HepG2 (cell line): ENCODE results near the gene RILPL1. TPM values are rescaled to one million over a fixed set of nuclear protein-coding genes. Genes with fewer than 3 reads are reported as not detected.

ENCODE experiments used
- ATAC-seq: fragments of 200-7000 bp; cut with Tn5 transposase; 3 replicates; pipeline ENCODE4 v1.9.1; 2020; ENCODE audit warnings: mild to moderate bottlenecking, moderate library complexity
- BruUV-seq: library from RNA; stranded (reverse); fragments of 400-500 nt; replicated peaks from 2 replicates; lab custom pipeline; 2021; lab: Mats Ljungman, UMichigan
- CTCF ChIA-PET: fragments of 300-600 bp; formaldehyde crosslinking; extraction: SDS; loops from one replicate; lab custom pipeline; 2021; ENCODE audit warnings: low total read pairs, inconsistent platforms, low intra/inter-chr PET ratio; lab: Yijun Ruan, JAX
- POLR2A ChIA-PET: fragments of 350-600 bp; sonication (Branson Sonifier 250); formaldehyde crosslinking; loops from one replicate; lab custom pipeline; 2020; ENCODE audit warnings: antibody characterized with exemption, inconsistent platforms; lab: Yijun Ruan, JAX
- DNase-seq: peaks from one replicate; pipeline ENCODE4 v3.0.0-alpha.2; 2015; ENCODE audit warnings: low spot score
- FAIRE-seq: peaks from 3 replicates; lab custom pipeline; 2011; peaks lifted over from hg19 to GRCh38; lab: Jason Lieb, UNC
- H2AFZ ChIP-seq: one replicate; pipeline ENCODE4 v1.6.1; 2011; ENCODE audit warnings: low read length, inconsistent platforms
- H3K27ac ChIP-seq: fragments of 300-600 bp; 3 replicates; pipeline ENCODE4 v1.8.0; 2011; ENCODE audit warnings: mixed run types, mild to moderate bottlenecking, mixed read lengths, low read length, inconsistent platforms; ENCODE audit not compliant: insufficient read depth; ENCODE audit errors: extremely low read length
- H3K27me3 ChIP-seq, 2 experiments: fragments of 200-600 bp in 1 of 2; 2 replicates in 1 of 2; 3 replicates in 1 of 2; pipeline versions ENCODE4 v1.6.0 to v1.8.0; 2011; ENCODE audit warnings: low read length in 2 of 2, mild to moderate bottlenecking in 2 of 2, moderate library complexity in 2 of 2, inconsistent platforms in 1 of 2; ENCODE audit not compliant: insufficient read depth in 2 of 2, control insufficient read depth in 1 of 2
- H3K36me3 ChIP-seq, 2 experiments: fragments of 200-600 bp in 1 of 2; replicated peaks in 1 of 2; 2 replicates in 1 of 2; 3 replicates in 1 of 2; pipeline versions ENCODE4 v1.5.1 to v1.8.0; 2011; ENCODE audit warnings: low read length in 2 of 2, inconsistent platforms in 1 of 2; ENCODE audit not compliant: insufficient read depth in 2 of 2, control insufficient read depth in 1 of 2
- H3K4me1 ChIP-seq: 2 replicates; pipeline ENCODE4 v1.5.1; 2012; ENCODE audit warnings: low read length, inconsistent platforms; ENCODE audit not compliant: insufficient read depth
- H3K4me2 ChIP-seq: 2 replicates; pipeline ENCODE4 v1.6.0; 2011; ENCODE audit warnings: low read depth, low read length, inconsistent platforms
- H3K4me3 ChIP-seq, 3 experiments: fragments of 200-600 bp in 1 of 3; sonication (generic), shearing (Covaris generic) in 1 of 3; replicated peaks in 1 of 3; 2 replicates each; pipeline ENCODE4 v1.5.1; 2011 to 2016; ENCODE audit warnings: low read length in 3 of 3, inconsistent platforms in 2 of 3, low read depth in 2 of 3, mild to moderate bottlenecking in 2 of 3, control low read depth in 1 of 3, mixed read lengths in 1 of 3; ENCODE audit not compliant: insufficient read depth in 1 of 3
- H3K79me2 ChIP-seq: one replicate; pipeline ENCODE4 v1.6.1; 2011; ENCODE audit warnings: low read length, inconsistent platforms; ENCODE audit not compliant: insufficient read depth
- H3K9ac ChIP-seq: 2 replicates; pipeline ENCODE4 v1.6.0; 2011; ENCODE audit warnings: mild to moderate bottlenecking, low read depth, low read length, inconsistent platforms; ENCODE audit not compliant: insufficient read depth
- H3K9me3 ChIP-seq: 2 replicates; pipeline ENCODE4 v1.5.1; 2012; ENCODE audit warnings: mild to moderate bottlenecking, low read length
- H4K20me1 ChIP-seq: 2 replicates; pipeline ENCODE4 v1.6.0; 2011; ENCODE audit warnings: inconsistent platforms, mild to moderate bottlenecking, low read length, moderate library complexity; ENCODE audit not compliant: insufficient read depth
- BATF2 ChIP-seq: sonication (generic); formaldehyde crosslinking; IDR thresholded peaks from 2 replicates; pipeline ENCODE4 v1.8.0; 2022; ENCODE audit warnings: mild to moderate bottlenecking, missing genetic modification reagents, moderate library complexity
- CCAR2 ChIP-seq: fragments of 200-400 bp; formaldehyde crosslinking; optimal IDR thresholded peaks from 2 replicates; pipeline ENCODE3; 2018; ENCODE audit warnings: low read depth, mild to moderate bottlenecking, low read length, moderate library complexity
- CTCF ChIP-seq: sonication (generic); formaldehyde crosslinking; IDR thresholded peaks from 2 replicates; pipeline ENCODE4 v1.5.0; 2020; ENCODE audit warnings: mild to moderate bottlenecking, missing genetic modification reagents, moderate library complexity
- FOSL1 ChIP-seq: sonication (generic); formaldehyde crosslinking; IDR thresholded peaks from 2 replicates; pipeline ENCODE4 v1.9.0; 2021; ENCODE audit warnings: missing genetic modification reagents, borderline replicate concordance
- FOXM1 ChIP-seq: sonication (generic); formaldehyde crosslinking; IDR thresholded peaks from 2 replicates; pipeline ENCODE4 v1.5.0; 2020; ENCODE audit warnings: missing genetic modification reagents
- FUBP1 ChIP-seq: sonication (generic); formaldehyde crosslinking; IDR thresholded peaks from 2 replicates; pipeline ENCODE4 v1.5.1; 2020; ENCODE audit warnings: missing genetic modification reagents, mild to moderate bottlenecking, borderline replicate concordance
- NFIC ChIP-seq: IDR thresholded peaks from 2 replicates; pipeline ENCODE4 v1.6.1; 2012; ENCODE audit warnings: mild to moderate bottlenecking, low read length, inconsistent platforms
- TBP ChIP-seq: sonication (generic); formaldehyde crosslinking; IDR thresholded peaks from 2 replicates; pipeline ENCODE4 v1.5.0; 2020; ENCODE audit warnings: missing genetic modification reagents
- TEAD3 ChIP-seq: optimal IDR thresholded peaks from 2 replicates; pipeline ENCODE3; 2016; ENCODE audit warnings: borderline replicate concordance
- ZFX ChIP-seq: sonication (generic); formaldehyde crosslinking; IDR thresholded peaks from 2 replicates; pipeline ENCODE4 v1.4.0; 2020; ENCODE audit warnings: mild to moderate bottlenecking, low read depth, missing genetic modification reagents, moderate library complexity
- ZNF274 ChIP-seq: sonication (generic); formaldehyde crosslinking; IDR thresholded peaks from 2 replicates; pipeline ENCODE4 v1.5.1; 2020; ENCODE audit warnings: mild to moderate bottlenecking, missing genetic modification reagents
- ZNF431 ChIP-seq: sonication (generic); formaldehyde crosslinking; IDR thresholded peaks from 2 replicates; pipeline ENCODE4 v1.9.0; 2022; ENCODE audit warnings: missing genetic modification reagents, low read depth, mild to moderate bottlenecking, borderline replicate concordance
- ZNF724P ChIP-seq: sonication (generic); formaldehyde crosslinking; IDR thresholded peaks from 2 replicates; pipeline ENCODE4 v1.8.0; 2022; ENCODE audit warnings: missing genetic modification reagents, borderline replicate concordance
- ZSCAN29 ChIP-seq: sonication (generic); formaldehyde crosslinking; conservative IDR thresholded peaks from 2 replicates; pipeline ENCODE4 v1.4.0; 2020; ENCODE audit warnings: mild to moderate bottlenecking, missing genetic modification reagents
- WGBS: methylation state at CpG from one replicate; pipeline ENCODE4 v1.1.6; 2017; ENCODE audit warnings: low lambda C conversion rate; 5-methylcytosine and 5-hydroxymethylcytosine counted together
- in situ Hi-C: cut with HindIII; loops from 2 replicates; pipeline ENCODE4 v1.10.0; 2017; ENCODE audit warnings: low pct_unique_long_range_greater_than_20kb; ENCODE audit not compliant: extremely low pct_ligation_motif_present
- intact Hi-C: fragments of 100-400 bp; cut with micrococcal nuclease; formaldehyde crosslinking; loops from one replicate; pipeline ENCODE4 v1.10.0; 2022; ENCODE audit not compliant: unreplicated experiment
- polyA plus RNA-seq, 8 experiments: library from polyadenylated mRNA; depleted of rRNA in 3 of 8; stranded (reverse) in 7 of 8; unstranded in 1 of 8; fragments of >200 nt; fragmentation: Illumina TruSeq in 4 of 8; extraction: Trizol in 4 of 8; gene quantifications; 2 replicates each; pipeline versions ENCODE4 v1.2.1 to v1.2.3, GENCODE V29; 2011 to 2016; ENCODE audit warnings: low read depth in 4 of 8, missing spikeins in 1 of 8, mixed read lengths in 1 of 8; ENCODE audit not compliant: insufficient read depth in 1 of 8
- total RNA-seq, 5 experiments: library from RNA; depleted of rRNA; stranded (reverse); fragments of >200 nt; fragmentation: Illumina TruSeq; extraction: Trizol; gene quantifications; 2 replicates each; pipeline ENCODE4 v1.2.3, GENCODE V29; 2016; ENCODE audit warnings: low read depth in 1 of 5
- TF ChIP-seq, protein P1 (sequence below): sonication (generic); formaldehyde crosslinking; IDR thresholded peaks from 2 replicates; pipeline ENCODE4 v1.5.1; 2020; ENCODE audit warnings: mild to moderate bottlenecking, moderate library complexity, missing genetic modification reagents
- TF ChIP-seq, protein P2 (sequence below): sonication (generic); formaldehyde crosslinking; conservative IDR thresholded peaks from 2 replicates; pipeline ENCODE4 v1.4.0; 2020; ENCODE audit warnings: missing genetic modification reagents

RILPL1 gene
- total and polyA plus RNA-seq, 2 of the 13 experiments (the other 11 are each of a cell fraction or from before 2014, with no cell fraction given) = 5.8 to 28.4 TPM

- ChIA-PET CTCF (no interaction called here), POLR2A (interaction anchor here (0.7 to 1.5 kb wide), 10 partner anchors 9 to 262 kb away, joined by 3 to 16 read pairs (median 4); partner anchors contain the start of genes KMT5A, RILPL1, SBNO1 and SNRNP35)
- FAIRE-seq = no peak
- Histone ChIP-seq H3K4me3 (peak overlapping the region in 2 of 3 experiments; percentile 38 to 39; a peak in 2 of 6 replicates), H3K9me3 (no peaks in the 10 kb centered on the region), H3K4me1 (peaks cover 72% of the 10 kb centered on the region), H3K9ac (peak overlapping the region; percentile 41), H2AFZ (peak overlapping the region; percentile 87), H3K27me3 (no peaks in the 10 kb centered on the region), H4K20me1 (no peaks in the 10 kb centered on the region), H3K36me3 (no peaks in the 10 kb centered on the region), H3K27ac (peak overlapping the region; percentile 76), H3K79me2 (no peaks in the 10 kb centered on the region), H3K4me2 (peak overlapping the region; percentile 57)
- intact Hi-C loops (no loop called here), in situ Hi-C loops (no loop called here)
- BruUV-seq = no TSS peak
- peak; percentile 69 for DNase-seq
- WGBS = 38% methylated on average over 2 of the region's 2 CpGs
- peak; percentile 71 for ATAC-seq
- TF ChIP-seq, protein P1, sequence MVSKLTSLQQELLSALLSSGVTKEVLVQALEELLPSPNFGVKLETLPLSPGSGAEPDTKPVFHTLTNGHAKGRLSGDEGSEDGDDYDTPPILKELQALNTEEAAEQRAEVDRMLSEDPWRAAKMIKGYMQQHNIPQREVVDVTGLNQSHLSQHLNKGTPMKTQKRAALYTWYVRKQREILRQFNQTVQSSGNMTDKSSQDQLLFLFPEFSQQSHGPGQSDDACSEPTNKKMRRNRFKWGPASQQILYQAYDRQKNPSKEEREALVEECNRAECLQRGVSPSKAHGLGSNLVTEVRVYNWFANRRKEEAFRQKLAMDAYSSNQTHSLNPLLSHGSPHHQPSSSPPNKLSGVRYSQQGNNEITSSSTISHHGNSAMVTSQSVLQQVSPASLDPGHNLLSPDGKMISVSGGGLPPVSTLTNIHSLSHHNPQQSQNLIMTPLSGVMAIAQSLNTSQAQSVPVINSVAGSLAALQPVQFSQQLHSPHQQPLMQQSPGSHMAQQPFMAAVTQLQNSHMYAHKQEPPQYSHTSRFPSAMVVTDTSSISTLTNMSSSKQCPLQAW (CRISPR knock-in tag) = peak; percentile 76
- TF ChIP-seq TBP (CRISPR knock-in tag) (no peak), FOXM1 (CRISPR knock-in tag) (no peak), ZNF431 (CRISPR knock-in tag) (no peak), ZNF724P (CRISPR knock-in tag) (no peak), CCAR2 (no peak), NFIC (no peak), ZFX (CRISPR knock-in tag) (peak; percentile 61), TEAD3 (CRISPR knock-in tag) (peak; percentile 8), CTCF (no peak), FOSL1 (CRISPR knock-in tag) (peak; percentile 40; the same call in 1 of the 2 replicates), ZNF274 (no peak), BATF2 (CRISPR knock-in tag) (no peak), ZSCAN29 (CRISPR knock-in tag) (no peak), FUBP1 (CRISPR knock-in tag) (0 out of 2 replicates have a peak, but pooled peaks have one; percentile 50)
- TF ChIP-seq, protein P2, sequence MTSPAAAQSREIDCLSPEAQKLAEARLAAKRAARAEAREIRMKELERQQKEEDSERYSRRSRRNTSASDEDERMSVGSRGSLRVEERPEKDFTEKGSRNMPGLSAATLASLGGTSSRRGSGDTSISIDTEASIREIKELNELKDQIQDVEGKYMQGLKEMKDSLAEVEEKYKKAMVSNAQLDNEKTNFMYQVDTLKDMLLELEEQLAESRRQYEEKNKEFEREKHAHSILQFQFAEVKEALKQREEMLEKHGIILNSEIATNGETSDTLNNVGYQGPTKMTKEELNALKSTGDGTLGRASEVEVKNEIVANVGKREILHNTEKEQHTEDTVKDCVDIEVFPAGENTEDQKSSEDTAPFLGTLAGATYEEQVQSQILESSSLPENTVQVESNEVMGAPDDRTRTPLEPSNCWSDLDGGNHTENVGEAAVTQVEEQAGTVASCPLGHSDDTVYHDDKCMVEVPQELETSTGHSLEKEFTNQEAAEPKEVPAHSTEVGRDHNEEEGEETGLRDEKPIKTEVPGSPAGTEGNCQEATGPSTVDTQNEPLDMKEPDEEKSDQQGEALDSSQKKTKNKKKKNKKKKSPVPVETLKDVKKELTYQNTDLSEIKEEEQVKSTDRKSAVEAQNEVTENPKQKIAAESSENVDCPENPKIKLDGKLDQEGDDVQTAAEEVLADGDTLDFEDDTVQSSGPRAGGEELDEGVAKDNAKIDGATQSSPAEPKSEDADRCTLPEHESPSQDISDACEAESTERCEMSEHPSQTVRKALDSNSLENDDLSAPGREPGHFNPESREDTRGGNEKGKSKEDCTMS = no peak
These were observed 84.2 kb downstream of the RILPL1 start for GRCh38 chr12:123449249-123449733.
